Endothelial cell of umbilical vein (primary cell): ENCODE results near the gene SMIM10. TPM values are rescaled to one million over a fixed set of nuclear protein-coding genes. Genes with fewer than 3 reads are reported as not detected.

Experiments
- BruUV-seq: library from RNA; stranded (reverse); fragments of 400-500 nt; replicated peaks from 2 replicates; lab custom pipeline; 2021; lab: Mats Ljungman, UMichigan
- CTCF ChIA-PET: fragments of 300-600, 350-600 bp; sonication (Branson Sonifier 250); formaldehyde crosslinking; loops from one replicate; lab custom pipeline; 2021; ENCODE audit warnings: antibody characterized with exemption, inconsistent platforms; lab: Charles Lee
- POLR2A ChIA-PET: fragments of 300-600, 350-600 bp; sonication (Branson Sonifier 250); formaldehyde crosslinking; loops from one replicate; lab custom pipeline; 2021; ENCODE audit warnings: antibody characterized with exemption, inconsistent platforms; lab: Charles Lee
- DNase-seq: peaks from one replicate; pipeline ENCODE4 v3.0.0-alpha.2; 2011; ENCODE audit warnings: low read depth, low spot score
- FAIRE-seq: peaks from 2 replicates; lab custom pipeline; 2011; peaks lifted over from hg19 to GRCh38; lab: Jason Lieb, UNC
- H2AFZ ChIP-seq: 2 replicates; pipeline ENCODE4 v1.6.0; 2012; ENCODE audit warnings: low read depth, low read length, control low read depth, inconsistent platforms
- H3K27ac ChIP-seq: 2 replicates; pipeline ENCODE4 v1.5.1; 2011; ENCODE audit warnings: low read depth, mild to moderate bottlenecking, control low read depth, low read length, moderate library complexity; ENCODE audit not compliant: insufficient read depth
- H3K27me3 ChIP-seq, 2 experiments: 2 replicates each; pipeline versions ENCODE4 v1.6.0 to v1.6.1; 2011; ENCODE audit warnings: low read length in 2 of 2, mixed read lengths in 1 of 2; ENCODE audit not compliant: control insufficient read depth in 2 of 2, insufficient read depth in 2 of 2
- H3K36me3 ChIP-seq, 2 experiments: 2 replicates in 1 of 2; 3 replicates in 1 of 2; pipeline ENCODE4 v1.5.1; 2011; ENCODE audit warnings: low read length in 2 of 2, mild to moderate bottlenecking in 1 of 2, moderate library complexity in 1 of 2; ENCODE audit not compliant: control insufficient read depth in 2 of 2, insufficient read depth in 2 of 2; ENCODE audit errors: extremely low read depth in 1 of 2
- H3K4me1 ChIP-seq: 3 replicates; pipeline ENCODE4 v1.5.1; 2011; ENCODE audit warnings: mild to moderate bottlenecking, low read length; ENCODE audit not compliant: control insufficient read depth, insufficient read depth; ENCODE audit errors: extremely low read depth
- H3K4me2 ChIP-seq: 2 replicates; pipeline ENCODE4 v1.6.1; 2011; ENCODE audit warnings: low read length, control low read depth, mixed read lengths; ENCODE audit not compliant: insufficient read depth
- H3K4me3 ChIP-seq, 3 experiments: fragments of 200-600 bp in 1 of 3; sonication (generic), shearing (Covaris generic) in 1 of 3; replicated peaks in 1 of 3; 2 replicates each; pipeline ENCODE4 v1.5.1; 2011 to 2016; ENCODE audit warnings: control low read depth in 3 of 3, low read length in 3 of 3, mild to moderate bottlenecking in 2 of 3, inconsistent platforms in 1 of 3, low read depth in 1 of 3, moderate library complexity in 1 of 3; ENCODE audit not compliant: insufficient read depth in 1 of 3
- H3K79me2 ChIP-seq: 2 replicates; pipeline ENCODE4 v1.6.0; 2012; ENCODE audit warnings: low read length, inconsistent platforms; ENCODE audit not compliant: control insufficient read depth, insufficient read depth
- H3K9ac ChIP-seq: replicated peaks from 2 replicates; pipeline ENCODE3; 2011; ENCODE audit warnings: low read length, control low read depth; ENCODE audit not compliant: insufficient read depth; ENCODE audit errors: extremely low read depth
- H3K9me1 ChIP-seq: replicated peaks from 3 replicates; pipeline ENCODE4 v1.6.0; 2011; ENCODE audit warnings: mild to moderate bottlenecking, low read length; ENCODE audit not compliant: control insufficient read depth, insufficient read depth; ENCODE audit errors: extremely low read depth
- H3K9me3 ChIP-seq: replicated peaks from 2 replicates; pipeline ENCODE4 v1.5.1; 2012; ENCODE audit warnings: low read length, inconsistent platforms; ENCODE audit not compliant: control insufficient read depth, insufficient read depth
- H4K20me1 ChIP-seq: replicated peaks from 2 replicates; pipeline ENCODE3; 2011; ENCODE audit warnings: mild to moderate bottlenecking, low read length; ENCODE audit not compliant: control insufficient read depth, insufficient read depth; ENCODE audit errors: extremely low read depth
- CTCF ChIP-seq, 2 donors: IDR thresholded peaks; 1 replicate in 1 of 2; 2 replicates in 1 of 2; pipeline ENCODE4 v1.5.1; 2011; ENCODE audit warnings: low read length in 2 of 2, mild to moderate bottlenecking in 2 of 2, moderate library complexity in 2 of 2, control low read depth in 1 of 2, inconsistent platforms in 1 of 2, low read depth in 1 of 2; ENCODE audit not compliant: insufficient read depth in 1 of 2; ENCODE audit errors: extremely low read depth in 1 of 2
- EZH2 ChIP-seq: IDR thresholded peaks from 2 replicates; pipeline ENCODE4 v1.6.1; 2012; ENCODE audit warnings: borderline replicate concordance, low read depth, mild to moderate bottlenecking, moderate library complexity, low read length, inconsistent platforms; ENCODE audit not compliant: severe bottlenecking
- FOS ChIP-seq: IDR thresholded peaks from 2 replicates; pipeline ENCODE4 v1.6.1; 2011; ENCODE audit warnings: mild to moderate bottlenecking, low read length, moderate library complexity, borderline replicate concordance; ENCODE audit not compliant: insufficient read depth
- GATA2 ChIP-seq: IDR thresholded peaks from 2 replicates; pipeline ENCODE4 v1.7.0; 2011; ENCODE audit warnings: low read depth, mild to moderate bottlenecking, moderate library complexity, mixed read lengths, low read length; ENCODE audit not compliant: insufficient read length, insufficient read depth
- JUN ChIP-seq: IDR thresholded peaks from 2 replicates; pipeline ENCODE4 v1.6.1; 2011; ENCODE audit warnings: borderline replicate concordance, low read depth; ENCODE audit not compliant: insufficient read length, insufficient read depth
- MAX ChIP-seq: IDR thresholded peaks from 2 replicates; pipeline ENCODE4 v1.6.1; 2011; ENCODE audit not compliant: insufficient read depth, insufficient read length
- MYC ChIP-seq: IDR thresholded peaks from one replicate; pipeline ENCODE4 v1.6.1; 2011; ENCODE audit warnings: mild to moderate bottlenecking, low read depth, low read length
- POLR2A ChIP-seq: IDR thresholded peaks from 2 replicates; pipeline ENCODE4 v1.6.1; 2012; ENCODE audit warnings: low read depth, mild to moderate bottlenecking, control low read depth, low read length
- POLR2AphosphoS5 ChIP-seq: IDR thresholded peaks from 2 replicates; pipeline ENCODE4 v1.6.1; 2012; ENCODE audit warnings: low read depth, mild to moderate bottlenecking, control low read depth, low read length, moderate library complexity; ENCODE audit not compliant: insufficient read depth
- dilution Hi-C: fragments of 300-500 bp; cut with MboI; formaldehyde crosslinking; loops from one replicate; pipeline ENCODE4 v1.15.0; 2019; ENCODE audit warnings: low sequenced_read_pairs; ENCODE audit not compliant: extremely low pct_ligation_motif_present
- intact Hi-C: fragments of 100-400 bp; cut with micrococcal nuclease; formaldehyde crosslinking; loops from one replicate; pipeline ENCODE4 v1.10.0; 2022
- polyA plus RNA-seq, 4 experiments: library from polyadenylated mRNA; depleted of rRNA in 3 of 4; stranded (reverse) in 3 of 4; unstranded in 1 of 4; fragments of >200 nt; gene quantifications; 2 replicates each; pipeline versions ENCODE4 v1.2.1 to v1.2.3, GENCODE V29; 2011 to 2012; ENCODE audit warnings: missing spikeins in 1 of 4
- total RNA-seq: library from RNA; stranded (reverse); gene quantifications from 2 replicates; pipeline ENCODE4 v1.2.3, GENCODE V29; 2021

The SMIM10 gene
- total and polyA plus RNA-seq, 2 donors (not counting 3 experiments of a cell fraction or from before 2014, with no cell fraction given): 2.0 to 2.7 TPM

GRCh38 chrX:134985479-134985878 lies 5.3 kb upstream of the SMIM10 start:
- no peaks in the 10 kb centered on the region for H3K9me3 ChIP-seq
- peaks cover 2% of the 10 kb centered on the region for H3K4me1 ChIP-seq
- no peak overlapping the region for H3K4me2 ChIP-seq
- no peaks in the 10 kb centered on the region for H3K9me1 ChIP-seq
- no peaks in the 10 kb centered on the region for H3K36me3 ChIP-seq
- TF ChIP-seq POLR2AphosphoS5 (no peak), CTCF (IDR thresholded peaks at IDR 0.05; ENCODE audit: extremely low read depth in 1 of 2, insufficient read depth in 1 of 2, low read depth in 1 of 2, low read length in 2 of 2) (no peak), GATA2 (no peak), POLR2A (no peak), JUN (no peak), MAX (no peak), MYC (no peak), FOS (no peak), EZH2 (no peak)
- BruUV-seq: no TSS peak
- dilution Hi-C loops (no loop called here), intact Hi-C loops (no loop called here)
- H3K4me3 ChIP-seq: no peak overlapping the region
- POLR2A ChIA-PET: no interaction called here
- H3K27me3 ChIP-seq: no peaks in the 10 kb centered on the region
- no peak overlapping the region for H3K27ac ChIP-seq
- H3K79me2 ChIP-seq: no peaks in the 10 kb centered on the region
- no peak overlapping the region for H3K9ac ChIP-seq
- no peaks in the 10 kb centered on the region for H4K20me1 ChIP-seq
- CTCF ChIA-PET: interaction anchor here (1.1 kb wide), 1 partner anchor 23 kb away, joined by 3 read pairs; no protein-coding TSS in a partner anchor
- no peak overlapping the region for H2AFZ ChIP-seq
- FAIRE-seq (no peak), DNase-seq (no peak)
